Measurements from ENCODE around the gene ADAMTS2.

ADAMTS2 gene

DNA sequence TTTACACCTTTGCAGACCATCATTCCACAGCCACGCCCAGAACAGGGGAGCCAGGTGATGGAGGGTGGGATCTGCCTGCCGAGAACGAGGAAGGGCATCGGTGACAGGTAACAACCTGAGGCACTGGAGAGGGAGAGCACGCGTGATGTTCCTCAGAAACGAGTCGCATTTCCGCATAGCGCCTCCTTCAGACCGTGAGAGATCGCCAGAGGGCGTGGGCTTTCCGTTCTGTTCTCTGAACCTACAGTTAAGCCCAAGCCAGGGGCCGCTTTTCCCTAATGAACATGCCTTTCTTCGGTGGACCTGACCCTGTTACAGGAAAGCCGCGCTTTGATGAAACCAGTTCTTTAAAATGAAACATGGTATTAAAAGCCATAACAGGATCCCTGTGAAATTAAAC lies 17.1 kb upstream of the ADAMTS2 start:
- no peaks in the 10 kb centered on the region for H3F3A ChIP-seq (ENCODE audit: insufficient read depth)
- TF ChIP-seq, protein P1, sequence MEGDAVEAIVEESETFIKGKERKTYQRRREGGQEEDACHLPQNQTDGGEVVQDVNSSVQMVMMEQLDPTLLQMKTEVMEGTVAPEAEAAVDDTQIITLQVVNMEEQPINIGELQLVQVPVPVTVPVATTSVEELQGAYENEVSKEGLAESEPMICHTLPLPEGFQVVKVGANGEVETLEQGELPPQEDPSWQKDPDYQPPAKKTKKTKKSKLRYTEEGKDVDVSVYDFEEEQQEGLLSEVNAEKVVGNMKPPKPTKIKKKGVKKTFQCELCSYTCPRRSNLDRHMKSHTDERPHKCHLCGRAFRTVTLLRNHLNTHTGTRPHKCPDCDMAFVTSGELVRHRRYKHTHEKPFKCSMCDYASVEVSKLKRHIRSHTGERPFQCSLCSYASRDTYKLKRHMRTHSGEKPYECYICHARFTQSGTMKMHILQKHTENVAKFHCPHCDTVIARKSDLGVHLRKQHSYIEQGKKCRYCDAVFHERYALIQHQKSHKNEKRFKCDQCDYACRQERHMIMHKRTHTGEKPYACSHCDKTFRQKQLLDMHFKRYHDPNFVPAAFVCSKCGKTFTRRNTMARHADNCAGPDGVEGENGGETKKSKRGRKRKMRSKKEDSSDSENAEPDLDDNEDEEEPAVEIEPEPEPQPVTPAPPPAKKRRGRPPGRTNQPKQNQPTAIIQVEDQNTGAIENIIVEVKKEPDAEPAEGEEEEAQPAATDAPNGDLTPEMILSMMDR (IDR thresholded peaks at IDR 0.05; ENCODE audit: insufficient read depth, low read length, poor library complexity, severe bottlenecking), result no peak
- H3K27me3 ChIP-seq (ENCODE audit: low read length), result no peaks in the 10 kb centered on the region; the same call in 1 of the 2 replicates

DNA sequence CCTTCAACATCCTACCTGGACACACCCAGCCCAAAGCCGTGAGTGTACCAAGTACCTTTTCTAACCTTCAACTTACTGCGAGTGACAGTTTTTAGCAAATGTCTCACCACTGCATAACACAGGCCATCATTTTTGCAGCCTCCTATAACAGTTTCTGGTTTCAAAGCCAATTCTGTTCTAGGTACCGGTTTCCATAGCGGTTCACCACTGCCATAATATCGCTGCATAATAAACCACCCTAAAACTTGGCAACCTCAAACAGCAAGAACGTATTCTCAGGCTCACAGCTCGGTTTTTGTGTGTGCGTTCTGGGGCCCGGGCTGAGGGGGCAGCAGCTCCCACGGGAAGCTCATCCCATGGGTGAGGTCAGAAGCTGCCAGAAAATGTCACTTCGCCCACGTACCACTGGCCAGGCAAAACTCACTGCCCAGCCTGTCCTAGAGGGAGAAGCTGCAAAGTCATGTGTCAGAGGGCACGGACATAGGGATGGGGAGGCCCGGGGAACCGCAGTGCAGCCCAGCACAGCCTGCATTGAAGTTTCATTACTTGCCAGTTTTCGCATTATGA lies 15.9 kb upstream of the ADAMTS2 start:
- no peak overlapping the region for H3K4me2 ChIP-seq (ENCODE audit: low read depth, low read length, poor library complexity, severe bottlenecking)
- no peaks in the 10 kb centered on the region for H3K9me3 ChIP-seq (ENCODE audit: insufficient read depth, low read length)
- H3F3A ChIP-seq (ENCODE audit: insufficient read depth), result no peaks in the 10 kb centered on the region
- no peak overlapping the region for H2AFZ ChIP-seq (ENCODE audit: low read depth, low read length, severe bottlenecking)
- H3K9ac ChIP-seq (ENCODE audit: low read length), result no peak overlapping the region
- no peaks in the 10 kb centered on the region for H3K79me2 ChIP-seq (ENCODE audit: insufficient read depth, low read length)
- no peaks in the 10 kb centered on the region for H3K27me3 ChIP-seq (ENCODE audit: low read length)
- no peak overlapping the region for H3K27ac ChIP-seq (ENCODE audit: low read depth, low read length)
- H3K9me2 ChIP-seq (replicated peaks; ENCODE audit: insufficient read depth, low read length), result no peaks in the 10 kb centered on the region
- TF ChIP-seq, protein P1 (IDR thresholded peaks at IDR 0.05; ENCODE audit: insufficient read depth, low read length, poor library complexity, severe bottlenecking), result no peak
- no peak for TF ChIP-seq EZH2phosphoT487 (conservative IDR thresholded peaks at IDR 0.05; ENCODE audit: low read length)
- H3K4me3 ChIP-seq (ENCODE audit: insufficient read depth, low read length, poor library complexity, severe bottlenecking), result no peak overlapping the region
- H3K36me3 ChIP-seq (ENCODE audit: low read length), result no peaks in the 10 kb centered on the region
- H4K20me1 ChIP-seq (ENCODE audit: low read depth, low read length), result no peaks in the 10 kb centered on the region

More for the DNA sequence above, 17.1 kb upstream of the ADAMTS2 start:
- no peaks in the 10 kb centered on the region for H3K36me3 ChIP-seq (ENCODE audit: low read length)
- no peak overlapping the region for H2AFZ ChIP-seq (ENCODE audit: low read depth, low read length, severe bottlenecking)
- H3K4me3 ChIP-seq (ENCODE audit: insufficient read depth, low read length, poor library complexity, severe bottlenecking), result no peak overlapping the region
- no peak overlapping the region for H3K9ac ChIP-seq (ENCODE audit: low read length)
- H4K20me1 ChIP-seq (ENCODE audit: low read depth, low read length), result no peaks in the 10 kb centered on the region
- H3K9me2 ChIP-seq (replicated peaks; ENCODE audit: insufficient read depth, low read length), result no peaks in the 10 kb centered on the region
- no peaks in the 10 kb centered on the region for H3K9me3 ChIP-seq (ENCODE audit: insufficient read depth, low read length)
- H3K4me2 ChIP-seq (ENCODE audit: low read depth, low read length, poor library complexity, severe bottlenecking), result no peak overlapping the region
- H3K27ac ChIP-seq (ENCODE audit: low read depth, low read length), result no peak overlapping the region
- no peaks in the 10 kb centered on the region for H3K79me2 ChIP-seq (ENCODE audit: insufficient read depth, low read length)

DNA sequence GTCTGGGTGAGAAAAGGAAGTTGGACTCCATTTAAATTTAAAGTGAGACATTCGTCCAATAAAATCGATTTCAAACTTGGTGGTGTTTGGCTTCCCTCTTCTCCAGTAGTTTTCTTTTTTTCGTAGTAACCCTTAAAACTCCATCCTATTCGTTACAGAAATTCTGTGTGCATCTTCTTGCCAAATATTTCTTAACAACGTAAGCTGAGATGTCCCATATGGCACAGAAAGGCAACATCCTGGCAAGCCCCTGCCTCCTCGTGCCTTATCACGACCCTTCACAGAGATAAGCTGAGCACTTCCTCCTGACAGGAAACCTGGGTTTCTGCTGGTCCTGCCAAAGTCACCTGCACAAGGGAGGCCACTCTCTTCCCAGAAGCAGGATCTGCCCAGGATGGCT lies 11.8 kb upstream of the ADAMTS2 start:
- Histone ChIP-seq H3K36me3 (ENCODE audit: low read length) (no peaks in the 10 kb centered on the region), H3K27ac (ENCODE audit: low read depth, low read length) (no peak overlapping the region), H2AFZ (ENCODE audit: low read depth, low read length, severe bottlenecking) (no peak overlapping the region), H3K9me3 (ENCODE audit: insufficient read depth, low read length) (no peaks in the 10 kb centered on the region), H3K9ac (ENCODE audit: low read length) (no peak overlapping the region), H3K27me3 (ENCODE audit: low read length) (no peaks in the 10 kb centered on the region), H3K4me2 (ENCODE audit: low read depth, low read length, poor library complexity, severe bottlenecking) (no peak overlapping the region), H3F3A (ENCODE audit: insufficient read depth) (no peaks in the 10 kb centered on the region), H3K9me2 (replicated peaks; ENCODE audit: insufficient read depth, low read length) (no peaks in the 10 kb centered on the region), H3K79me2 (ENCODE audit: insufficient read depth, low read length) (no peaks in the 10 kb centered on the region), H3K4me3 (ENCODE audit: insufficient read depth, low read length, poor library complexity, severe bottlenecking) (no peak overlapping the region), H4K20me1 (ENCODE audit: low read depth, low read length) (no peaks in the 10 kb centered on the region)
- TF ChIP-seq, protein P1 (IDR thresholded peaks at IDR 0.05; ENCODE audit: insufficient read depth, low read length, poor library complexity, severe bottlenecking), result no peak
- TF ChIP-seq EZH2phosphoT487 (conservative IDR thresholded peaks at IDR 0.05; ENCODE audit: low read length), result no peak
